ENCODE measurements around the gene BPIFB2. TPM values are rescaled to one million over a fixed set of nuclear protein-coding genes. Genes with fewer than 3 reads are reported as not detected.

The BPIFB2 gene
- total RNA-seq, 8 experiments from 2014 or later = not detected

GRCh38 chr20:32993496-32994050, 13.9 kb upstream of the BPIFB2 start:
- Histone ChIP-seq H3K4me1 (replicated peaks in 1 of 2) (no peaks in the 10 kb centered on the region), H3K27ac (no peak overlapping the region), H3K4me3 (no peak overlapping the region)
- WGBS, 10 experiments = 7 to 85% (median 44%) methylated on average over 2 to 8 of the region's 8 CpGs; no CpG with 5 or more reads in 3 of the 10 experiments
- in situ Hi-C loops (cut with MboI; ENCODE audit: low pct_unique_long_range_greater_than_20kb in 2 of 9, low sequenced_read_pairs in 9 of 9, unreplicated experiment in 9 of 9) = no loop called here
- no peak for ATAC-seq (replicated peaks in 6 of 8)

DNA sequence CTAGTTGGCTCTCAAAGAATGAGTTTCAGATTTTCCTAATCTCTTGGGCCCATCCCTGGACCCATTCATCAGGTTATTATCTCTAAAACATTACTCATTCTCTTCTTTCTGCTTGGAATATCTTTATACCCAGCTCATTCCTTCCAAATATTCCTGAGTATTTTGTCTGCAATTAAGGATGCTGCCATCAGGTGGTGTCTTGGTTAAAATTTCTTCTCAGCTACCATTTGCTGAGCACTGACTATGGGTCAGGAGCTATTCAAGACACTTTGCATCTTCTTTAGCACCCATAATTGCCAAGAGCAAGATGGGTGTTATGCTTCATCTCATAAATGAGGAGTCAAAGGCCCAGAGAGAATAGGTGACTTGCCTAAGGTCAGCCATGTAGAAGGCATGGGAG, 11.7 kb upstream of the BPIFB2 start:
- no peak for ATAC-seq (replicated peaks in 6 of 8)
- in situ Hi-C loops (cut with MboI; ENCODE audit: low pct_unique_long_range_greater_than_20kb in 2 of 9, low sequenced_read_pairs in 9 of 9, unreplicated experiment in 9 of 9) = no loop called here
- no peak overlapping the region for H3K4me3 ChIP-seq

DNA sequence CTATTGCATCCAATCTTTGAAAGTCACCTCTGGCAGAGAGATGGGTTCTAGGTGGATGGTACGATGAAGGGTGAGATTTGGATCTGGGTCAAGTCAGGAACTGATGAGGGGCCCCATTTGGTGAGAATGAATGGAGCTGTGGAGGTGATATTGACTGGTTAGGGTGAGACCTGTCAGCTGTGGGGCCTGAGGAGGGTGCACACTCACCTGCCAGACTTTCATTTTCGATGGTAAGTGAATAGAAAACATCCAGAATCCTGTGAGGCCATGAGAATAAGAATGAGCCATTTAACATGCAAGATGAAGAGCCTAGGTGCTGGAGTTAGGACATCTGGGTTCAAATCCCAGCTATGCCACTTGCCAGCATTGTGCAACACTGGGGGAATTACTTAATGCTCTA, 10.1 kb upstream of the BPIFB2 start:
- in situ Hi-C loops (cut with MboI; ENCODE audit: low pct_unique_long_range_greater_than_20kb in 2 of 9, low sequenced_read_pairs in 9 of 9, unreplicated experiment in 9 of 9) = no loop called here
- no peak for ATAC-seq (replicated peaks in 6 of 8)
- no peak overlapping the region for H3K27ac ChIP-seq
- WGBS, 10 experiments = 0 to 70% (median 14%) methylated on average over 1 to 2 of the region's 2 CpGs; no CpG with 5 or more reads in 3 of the 10 experiments
- H3K4me1 ChIP-seq (replicated peaks in 1 of 2) = no peaks in the 10 kb centered on the region
- H3K4me3 ChIP-seq = no peak overlapping the region

More for the DNA sequence above, 11.7 kb upstream of the BPIFB2 start:
- H3K27ac ChIP-seq = no peak overlapping the region
- H3K4me1 ChIP-seq (replicated peaks in 1 of 2) = no peaks in the 10 kb centered on the region

GRCh38 chr20:32999603-33000250, 7.8 kb upstream of the BPIFB2 start:
- in situ Hi-C loops (cut with MboI; ENCODE audit: low pct_unique_long_range_greater_than_20kb in 2 of 9, low sequenced_read_pairs in 9 of 9, unreplicated experiment in 9 of 9) = no loop called here
- H3K27ac ChIP-seq = no peak overlapping the region
- H3K4me1 ChIP-seq (replicated peaks in 1 of 2) = no peaks in the 10 kb centered on the region
- no peak for ATAC-seq (replicated peaks in 6 of 8)
- no peak overlapping the region for H3K4me3 ChIP-seq
- WGBS, 10 experiments = 0 to 81% (median 56%) methylated on average over 1 to 5 of the region's 9 CpGs; no CpG with 5 or more reads in 4 of the 10 experiments

GRCh38 chr20:33000802-33001466, 6.6 kb upstream of the BPIFB2 start:
- in situ Hi-C loops (cut with MboI; ENCODE audit: low pct_unique_long_range_greater_than_20kb in 2 of 9, low sequenced_read_pairs in 9 of 9, unreplicated experiment in 9 of 9) = no loop called here
- Histone ChIP-seq H3K27ac (no peak overlapping the region), H3K4me1 (replicated peaks in 1 of 2) (no peaks in the 10 kb centered on the region), H3K4me3 (no peak overlapping the region)
- ATAC-seq (replicated peaks in 6 of 8) = no peak
- 0 to 83% (median 39%) methylated on average over 1 to 7 of the region's 9 CpGs; no CpG with 5 or more reads in 1 of the 10 experiments for WGBS, 10 experiments

DNA sequence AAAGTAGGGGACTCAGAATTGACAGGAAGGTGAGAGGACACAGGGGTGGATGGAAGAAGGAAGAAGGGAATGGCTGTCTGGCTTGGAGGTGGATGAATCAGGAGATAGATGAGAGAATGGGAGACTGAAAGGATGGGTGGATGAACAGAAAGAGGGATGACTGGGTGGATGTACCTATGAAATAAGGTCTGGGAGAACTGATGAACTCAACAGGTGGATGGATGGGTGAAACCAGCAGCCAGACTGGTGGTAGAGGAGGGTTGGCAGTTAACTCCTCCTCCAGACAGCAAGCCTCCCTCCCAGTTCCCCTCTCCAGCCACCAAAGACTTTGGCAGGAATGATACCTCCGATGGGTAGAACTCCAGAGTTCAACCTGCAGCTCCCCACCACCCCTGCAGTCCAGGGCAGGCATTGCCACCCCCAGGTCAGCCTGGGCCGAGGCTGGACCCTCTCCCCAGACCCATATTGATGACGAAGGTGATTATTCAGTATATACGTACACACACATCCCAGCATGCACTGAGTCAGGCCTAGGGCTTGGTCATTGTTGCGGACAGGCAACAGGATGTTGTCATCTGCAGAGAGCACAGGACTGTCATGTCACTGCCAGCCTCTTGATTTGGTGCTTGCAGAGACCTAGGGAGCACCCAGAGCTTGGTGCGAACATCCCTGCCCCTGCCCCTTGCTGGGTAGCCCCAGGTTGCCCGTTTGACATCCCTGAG, 5.3 kb upstream of the BPIFB2 start:
- no peaks in the 10 kb centered on the region for H3K4me1 ChIP-seq (replicated peaks in 1 of 2)
- in situ Hi-C loops (cut with MboI; ENCODE audit: low pct_unique_long_range_greater_than_20kb in 2 of 9, low sequenced_read_pairs in 9 of 9, unreplicated experiment in 9 of 9) = no loop called here
- H3K4me3 ChIP-seq = no peak overlapping the region
- no peak for ATAC-seq (replicated peaks in 6 of 8)
- no peak overlapping the region for H3K27ac ChIP-seq
- WGBS, 10 experiments = 29 to 100% (median 53%) methylated on average over 1 to 3 of the region's 7 CpGs; no CpG with 5 or more reads in 5 of the 10 experiments

- no peaks in the 10 kb centered on the region for H3K4me1 ChIP-seq (replicated peaks in 1 of 2)
- H3K27ac ChIP-seq = no peak within 1 kb of the TSS
- H3K4me3 ChIP-seq = no peak within 1 kb of the TSS
- ATAC-seq (replicated peaks in 6 of 8) = no peak
- 0 to 62% (median 35%) methylated on average over 1 to 5 of the region's 6 CpGs; no CpG with 5 or more reads in 6 of the 10 experiments for WGBS, 10 experiments
- in situ Hi-C loops (cut with MboI; ENCODE audit: low pct_unique_long_range_greater_than_20kb in 2 of 9, low sequenced_read_pairs in 9 of 9, unreplicated experiment in 9 of 9) = no loop called here
Observed at GRCh38 chr20:33004141-33004751, 3.3 kb upstream of the BPIFB2 start, which contains the start of gene SUN5. Gene SUN5, minus strand, starts transcription at chr20:33004433. Its CDS starts 93 bp downstream, at chr20:33004340.

DNA sequence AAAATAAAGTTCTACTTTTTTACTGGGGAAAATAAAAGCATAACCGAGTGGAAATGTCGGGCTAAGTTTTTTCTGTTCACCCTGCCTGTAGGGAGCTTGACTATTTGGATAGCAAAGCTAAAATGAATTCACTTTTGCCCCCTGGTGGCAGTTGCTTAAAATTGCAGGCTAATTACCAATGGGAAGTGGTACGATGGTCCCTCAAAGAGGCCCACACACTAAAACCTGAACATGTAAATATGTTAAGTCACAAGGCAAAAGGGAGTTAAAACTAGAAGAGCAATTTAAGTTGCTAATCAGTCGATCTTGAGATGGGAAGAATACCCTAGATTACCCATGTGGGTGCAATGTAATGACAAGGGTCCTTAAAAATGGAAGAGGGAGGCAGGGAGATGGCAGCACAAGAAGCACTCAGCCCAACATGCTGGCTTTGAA, 2.4 kb upstream of the BPIFB2 start:
- 8 to 64% (median 37%) methylated on average over 1 to 4 of the region's 4 CpGs for WGBS, 10 experiments
- ATAC-seq (replicated peaks in 6 of 8) = no peak
- in situ Hi-C loops (cut with MboI; ENCODE audit: low pct_unique_long_range_greater_than_20kb in 2 of 9, low sequenced_read_pairs in 9 of 9, unreplicated experiment in 9 of 9) = no loop called here

GRCh38 chr20:33005908-33006775, 1.4 kb upstream of the BPIFB2 start:
- no peak overlapping the region for H3K27ac ChIP-seq
- no peaks in the 10 kb centered on the region for H3K4me1 ChIP-seq (replicated peaks in 1 of 2)

More for the DNA sequence above, 2.4 kb upstream of the BPIFB2 start:
- H3K4me3 ChIP-seq = no peak overlapping the region
- no peak overlapping the region for H3K27ac ChIP-seq
- H3K4me1 ChIP-seq (replicated peaks in 1 of 2) = no peaks in the 10 kb centered on the region

GRCh38 chr20:33006776-33007375, 628 bp upstream of the BPIFB2 start:
- no peak overlapping the region for H3K27ac ChIP-seq
- H3K4me3 ChIP-seq = no peak overlapping the region
- in situ Hi-C loops (cut with MboI; ENCODE audit: low pct_unique_long_range_greater_than_20kb in 2 of 9, low sequenced_read_pairs in 9 of 9, unreplicated experiment in 9 of 9) = no loop called here
- WGBS, 10 experiments = 0 to 83% (median 53%) methylated on average over 1 to 4 of the region's 8 CpGs; no CpG with 5 or more reads in 5 of the 10 experiments
- peak in 4 of 8 experiments; percentile 36 to 83 (median 60) for ATAC-seq (replicated peaks in 6 of 8)
- H3K4me1 ChIP-seq (replicated peaks in 1 of 2) = no peaks in the 10 kb centered on the region

More at GRCh38 chr20:33005908-33006775, 1.4 kb upstream of the BPIFB2 start:
- 0 to 100% (median 60%) methylated on average over 1 to 4 of the region's 8 CpGs; no CpG with 5 or more reads in 2 of the 10 experiments for WGBS, 10 experiments
- H3K4me3 ChIP-seq = no peak overlapping the region
- in situ Hi-C loops (cut with MboI; ENCODE audit: low pct_unique_long_range_greater_than_20kb in 2 of 9, low sequenced_read_pairs in 9 of 9, unreplicated experiment in 9 of 9) = no loop called here
- ATAC-seq (replicated peaks in 6 of 8) = peak in 1 of 8 experiments; percentile 86

DNA sequence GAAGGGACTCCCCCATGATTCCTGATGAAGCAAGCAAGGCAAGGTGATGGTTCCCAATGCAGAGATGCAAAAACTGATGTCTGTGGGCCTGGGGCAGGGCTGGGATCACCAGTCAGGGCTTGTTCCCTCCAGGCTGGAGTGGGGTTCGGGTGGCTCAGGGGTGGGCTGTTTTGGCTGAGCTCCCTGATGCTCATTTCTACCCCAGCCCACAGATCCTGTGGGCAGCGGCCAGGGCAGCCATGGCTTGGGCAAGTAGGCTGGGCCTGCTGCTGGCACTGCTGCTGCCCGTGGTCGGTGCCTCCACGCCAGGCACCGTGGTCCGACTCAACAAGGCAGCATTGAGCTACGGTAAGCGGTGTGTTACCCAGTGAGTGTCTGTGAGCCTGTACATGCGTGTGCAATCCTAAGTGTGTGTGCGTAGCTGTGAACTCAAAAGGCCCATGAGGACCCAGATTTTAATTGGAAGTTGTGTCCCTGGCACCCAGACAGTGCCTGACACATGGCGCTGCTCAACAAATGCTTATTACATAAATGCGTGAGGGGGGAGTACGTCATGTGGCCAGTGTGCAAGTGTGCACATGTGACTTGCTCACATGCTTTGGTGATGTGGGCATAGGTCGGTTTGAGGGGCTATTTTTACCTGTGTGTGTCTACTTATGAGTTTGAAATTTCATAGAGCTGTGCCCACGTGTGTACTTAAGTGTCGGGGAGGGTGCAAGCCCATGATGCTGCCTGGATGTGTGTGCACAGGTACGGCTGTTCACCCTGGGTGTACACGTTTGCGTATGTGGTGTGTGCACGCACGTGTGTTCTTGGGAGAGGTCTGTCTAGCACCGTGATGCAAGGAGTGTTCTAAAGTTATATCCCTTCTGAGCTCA, 1.1 kb downstream of the BPIFB2 start:
- no peaks in the 10 kb centered on the region for H3K4me1 ChIP-seq (replicated peaks in 1 of 2)
- 0 to 100% (median 80%) methylated on average over 2 to 12 of the region's 23 CpGs; no CpG with 5 or more reads in 2 of the 10 experiments for WGBS, 10 experiments
- in situ Hi-C loops (cut with MboI; ENCODE audit: low pct_unique_long_range_greater_than_20kb in 2 of 9, low sequenced_read_pairs in 9 of 9, unreplicated experiment in 9 of 9) = no loop called here
- ATAC-seq (replicated peaks in 6 of 8) = no peak
- H3K4me3 ChIP-seq = no peak overlapping the region
- no peak overlapping the region for H3K27ac ChIP-seq

Data from motor neuron (in vitro differentiated cells).